Thyroid gland (tissue), 4 donors: Measurements from ENCODE around the gene WDR47.

Experiments used
- CTCF ChIP-seq, 6 experiments: fragments of 200-600 bp in 3 of 6; fragments of 450-650 bp in 3 of 6; sonication (generic) in 3 of 6; IDR thresholded peaks; one replicate each; pipeline ENCODE4 v1.5.1; 2016 to 2019; ENCODE audit warnings: antibody characterized with exemption in 6 of 6, mild to moderate bottlenecking in 2 of 6, inconsistent platforms in 1 of 6, moderate library complexity in 1 of 6
- POLR2A ChIP-seq, 2 donors: fragments of 450-650 bp; IDR thresholded peaks; one replicate each; pipeline ENCODE4 v1.6.1; 2017; ENCODE audit warnings: antibody characterized with exemption in 2 of 2, mild to moderate bottlenecking in 2 of 2, moderate library complexity in 1 of 2

- TF ChIP-seq POLR2A (IDR thresholded peaks at IDR 0.05) (no peak), CTCF (IDR thresholded peaks at IDR 0.05) (no peak)
Measured at GRCh38 chr1:108949044-108949443, 92.9 kb downstream of the WDR47 start.
